Measurements from ENCODE around the gene EGR1.

DNA sequence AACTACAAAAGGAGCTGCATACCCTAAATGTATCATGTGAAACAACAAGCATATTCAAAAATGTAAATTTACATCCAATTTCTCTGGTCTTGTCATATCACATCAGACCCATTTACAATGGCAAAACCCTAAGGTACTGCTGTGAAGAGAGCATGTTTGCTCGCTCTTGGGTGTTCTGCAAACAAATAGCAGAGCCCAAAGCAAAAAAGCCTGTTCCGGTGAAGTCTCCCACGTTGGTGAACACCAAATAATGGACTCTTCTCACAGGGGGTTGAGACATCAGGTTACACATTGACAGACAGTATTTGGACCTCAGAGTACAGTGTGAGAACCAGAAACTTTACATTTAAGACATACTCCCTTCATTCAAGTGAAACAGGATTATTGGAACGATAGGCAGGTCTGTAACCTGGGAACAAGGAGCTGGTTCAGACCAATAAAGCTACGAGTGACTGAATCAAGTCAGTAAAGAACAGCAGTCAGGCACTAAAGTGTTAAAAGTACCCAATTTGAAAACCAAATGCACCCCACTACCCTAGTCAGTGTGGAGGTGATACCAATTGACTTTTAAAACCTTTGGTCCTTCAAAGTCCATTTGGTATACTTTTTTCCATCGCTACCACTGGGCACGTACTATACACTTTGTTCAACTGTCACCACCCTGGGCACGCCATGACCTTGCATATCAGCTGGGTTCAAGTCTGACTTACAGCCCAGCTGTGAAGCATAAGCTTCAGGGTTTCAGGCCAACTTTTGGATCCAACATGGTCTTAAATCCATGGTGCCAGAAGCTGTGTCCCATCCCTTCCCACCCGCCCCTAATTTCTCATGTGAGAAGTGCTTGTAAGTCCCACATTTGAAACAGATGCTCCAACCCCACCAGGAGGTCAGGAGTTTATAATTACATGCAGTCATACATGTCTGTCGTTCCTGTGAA lies 41.4 kb downstream of the EGR1 start:
- TF ChIP-seq CTCF (IDR thresholded peaks at IDR 0.05) (no peak), RAD21 (IDR thresholded peaks at IDR 0.05; ENCODE audit: low read length) (no peak), YY1 (IDR thresholded peaks at IDR 0.05; ENCODE audit: low read depth) (no peak), RCOR1 (IDR thresholded peaks at IDR 0.05; ENCODE audit: low read length) (no peak), REST (IDR thresholded peaks at IDR 0.05; ENCODE audit: low read depth, low read length) (no peak), POLR2AphosphoS5 (IDR thresholded peaks at IDR 0.05; ENCODE audit: low read depth, low read length) (no peak), MAX (IDR thresholded peaks at IDR 0.05; ENCODE audit: low read depth) (no peak), PBX3 (IDR thresholded peaks at IDR 0.05) (no peak), JUND (IDR thresholded peaks at IDR 0.05) (no peak), FOXM1 (IDR thresholded peaks at IDR 0.05; ENCODE audit: low read depth) (no peak), EP300 (IDR thresholded peaks at IDR 0.05; ENCODE audit: borderline replicate concordance in 1 of 2, low read depth in 1 of 2, low read length in 1 of 2) (no peak), EZH2phosphoT487 (IDR thresholded peaks at IDR 0.05; ENCODE audit: borderline replicate concordance, low read depth) (no peak), TAF1 (IDR thresholded peaks at IDR 0.05; ENCODE audit: borderline replicate concordance, low read depth, low read length) (no peak)
- TF ChIP-seq, protein P1, sequence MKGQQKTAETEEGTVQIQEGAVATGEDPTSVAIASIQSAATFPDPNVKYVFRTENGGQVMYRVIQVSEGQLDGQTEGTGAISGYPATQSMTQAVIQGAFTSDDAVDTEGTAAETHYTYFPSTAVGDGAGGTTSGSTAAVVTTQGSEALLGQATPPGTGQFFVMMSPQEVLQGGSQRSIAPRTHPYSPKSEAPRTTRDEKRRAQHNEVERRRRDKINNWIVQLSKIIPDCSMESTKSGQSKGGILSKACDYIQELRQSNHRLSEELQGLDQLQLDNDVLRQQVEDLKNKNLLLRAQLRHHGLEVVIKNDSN (IDR thresholded peaks at IDR 0.05; ENCODE audit: borderline replicate concordance, low read depth), result no peak
